Measurements from ENCODE around the gene SLC7A8. TPM values are rescaled to one million over a fixed set of nuclear protein-coding genes. Genes with fewer than 3 reads are reported as not detected.
"Not testable (repeated sequence)": the region's sequence is repeated elsewhere in the genome, so short reads cannot be mapped to it uniquely, and the experiment has no call there.

SLC7A8 gene
- 28.4 to 32.8 TPM (median 29.1 TPM) in 3 replicates for polyA plus RNA-seq
- polyA plus RNA-seq (2011; ENCODE audit: low read depth), result 5.9 TPM
- polyA plus RNA-seq (2011; cell fraction: cytosol; rRNA removed), result 15.2 and 18.2 TPM in 2 replicates
- 39.0 and 59.9 TPM in 2 replicates for polyA plus RNA-seq (2011; cell fraction: nucleus; rRNA removed)
- 17.7 and 37.9 TPM in 2 replicates for polyA plus RNA-seq (2012; ENCODE audit: low replicate concordance)
- 49.8 to 132 TPM (median 73.3 TPM) in 3 replicates for polyA minus RNA-seq
- 24.4 TPM for polyA minus RNA-seq (2011; cell fraction: cytosol; rRNA and poly(A)+ RNA removed)
- 45.4 and 70.3 TPM in 2 replicates for polyA minus RNA-seq (2011; cell fraction: nucleus; rRNA and poly(A)+ RNA removed)

DNA sequence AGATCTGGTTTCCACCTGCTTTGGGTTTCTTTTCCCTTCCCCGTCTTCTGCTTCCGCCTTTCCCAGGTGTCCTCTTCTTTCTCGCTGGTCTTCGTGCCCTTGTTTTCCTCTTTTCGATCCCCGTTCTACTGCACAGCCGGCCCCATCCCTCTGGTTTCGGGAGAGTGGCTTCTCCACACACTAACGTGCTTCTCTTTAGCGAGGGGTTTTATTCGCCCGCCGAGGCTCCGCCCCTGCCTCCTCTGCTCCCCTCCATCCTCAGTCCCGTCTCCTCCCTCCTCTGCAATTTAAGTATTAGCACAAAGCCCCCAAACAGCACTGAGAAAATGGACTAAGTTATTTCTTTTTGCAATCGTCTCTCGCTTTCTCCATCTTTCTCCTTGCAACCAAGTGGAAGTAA is at the start of gene SLC7A8:
Gene SLC7A8 (minus strand): TSS at position 182 of the 400 bp plus-strand sequence. CDS start 746 bp downstream, outside the sequence.
- H3K79me2 ChIP-seq (ENCODE audit: control insufficient read depth, insufficient read depth, low read length), result no peaks in the 10 kb centered on the region
- no peaks in the 10 kb centered on the region for H3K9me3 ChIP-seq (ENCODE audit: control insufficient read depth, low read depth, low read length)
- DNase-seq (ENCODE audit: low read depth, low spot score) (no peak), FAIRE-seq (no peak)
- no peaks in the 10 kb centered on the region for H4K20me1 ChIP-seq (ENCODE audit: control insufficient read depth, extremely low read depth, insufficient read depth, low read length)
- H3K9me1 ChIP-seq (ENCODE audit: control insufficient read depth, extremely low read depth, insufficient read depth, low read length), result no peaks in the 10 kb centered on the region
- peak within 1 kb of the TSS; percentile 81 for H2AFZ ChIP-seq (ENCODE audit: control insufficient read depth, low read length)
- H3K4me1 ChIP-seq (ENCODE audit: control insufficient read depth, extremely low read depth, insufficient read depth, low read length), result peaks cover 27% of the 10 kb centered on the region
- H3K4me3 ChIP-seq (ENCODE audit: control insufficient read depth in 2 of 3, extremely low read depth in 1 of 3, insufficient read depth in 2 of 3, low read depth in 1 of 3, low read length in 3 of 3), result peak within 1 kb of the TSS; percentile 49 to 89 (median 86)
- H3K27ac ChIP-seq (ENCODE audit: control insufficient read depth, insufficient read depth, low read length), result peak within 1 kb of the TSS; percentile 63
- peak within 1 kb of the TSS; percentile 75 for H3K9ac ChIP-seq (ENCODE audit: control insufficient read depth, extremely low read depth, insufficient read depth, low read length)
- dilution Hi-C loops (cut with MboI; ENCODE audit: extremely low pct_ligation_motif_present, low sequenced_read_pairs), result no loop called here
- no peaks in the 10 kb centered on the region for H3K27me3 ChIP-seq (ENCODE audit: control insufficient read depth, extremely low read depth, insufficient read depth, low read length)
- H3K4me2 ChIP-seq (ENCODE audit: control insufficient read depth, extremely low read depth, insufficient read depth, low read depth, low read length), result peak within 1 kb of the TSS; percentile 91
- H3K36me3 ChIP-seq (ENCODE audit: control insufficient read depth in 2 of 2, extremely low read depth in 1 of 2, insufficient read depth in 2 of 2, low read length in 2 of 2), result no peaks in the 10 kb centered on the region
- TF ChIP-seq, protein P1, sequence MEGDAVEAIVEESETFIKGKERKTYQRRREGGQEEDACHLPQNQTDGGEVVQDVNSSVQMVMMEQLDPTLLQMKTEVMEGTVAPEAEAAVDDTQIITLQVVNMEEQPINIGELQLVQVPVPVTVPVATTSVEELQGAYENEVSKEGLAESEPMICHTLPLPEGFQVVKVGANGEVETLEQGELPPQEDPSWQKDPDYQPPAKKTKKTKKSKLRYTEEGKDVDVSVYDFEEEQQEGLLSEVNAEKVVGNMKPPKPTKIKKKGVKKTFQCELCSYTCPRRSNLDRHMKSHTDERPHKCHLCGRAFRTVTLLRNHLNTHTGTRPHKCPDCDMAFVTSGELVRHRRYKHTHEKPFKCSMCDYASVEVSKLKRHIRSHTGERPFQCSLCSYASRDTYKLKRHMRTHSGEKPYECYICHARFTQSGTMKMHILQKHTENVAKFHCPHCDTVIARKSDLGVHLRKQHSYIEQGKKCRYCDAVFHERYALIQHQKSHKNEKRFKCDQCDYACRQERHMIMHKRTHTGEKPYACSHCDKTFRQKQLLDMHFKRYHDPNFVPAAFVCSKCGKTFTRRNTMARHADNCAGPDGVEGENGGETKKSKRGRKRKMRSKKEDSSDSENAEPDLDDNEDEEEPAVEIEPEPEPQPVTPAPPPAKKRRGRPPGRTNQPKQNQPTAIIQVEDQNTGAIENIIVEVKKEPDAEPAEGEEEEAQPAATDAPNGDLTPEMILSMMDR (optimal IDR thresholded peaks at IDR 0.05 in 1 of 3, IDR thresholded peaks at IDR 0.05 in 1 of 3, conservative IDR thresholded peaks at IDR 0.05 in 1 of 3; ENCODE audit: extremely low read depth in 1 of 3, insufficient read depth in 2 of 3, low read length in 3 of 3), result no peak
- TF ChIP-seq EZH2 (IDR thresholded peaks at IDR 0.05; ENCODE audit: low read length), result no peak

DNA sequence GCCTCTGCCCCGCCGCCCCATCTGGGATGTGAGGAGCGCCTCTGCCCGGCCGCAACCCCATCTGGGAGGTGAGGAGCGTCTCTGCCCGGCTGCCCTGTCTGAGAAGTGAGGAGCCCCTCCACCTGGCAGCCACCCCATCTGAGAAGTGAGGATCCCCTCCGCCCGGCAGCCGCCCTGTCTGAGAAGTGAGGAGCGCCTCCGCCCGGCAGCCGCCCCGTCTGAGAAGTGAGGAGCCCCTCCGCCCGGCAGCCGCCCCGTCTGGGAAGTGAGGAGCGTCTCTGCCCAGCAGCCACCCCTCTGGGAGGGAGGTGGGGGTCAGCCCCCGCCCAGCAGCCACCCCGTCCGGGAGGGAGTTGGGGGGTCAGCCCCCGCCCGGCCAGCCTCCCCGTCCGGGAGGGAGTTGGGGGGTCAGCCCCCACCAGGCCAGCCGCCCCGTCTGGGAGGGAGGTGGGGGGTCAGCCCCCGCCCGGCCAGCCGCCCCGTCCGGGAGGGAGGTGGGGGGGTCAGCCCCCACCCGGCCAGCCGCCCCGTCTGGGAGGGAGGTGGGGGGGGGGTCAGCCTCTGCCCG is 48.9 kb upstream of the SLC7A8 start:
- H3K36me3 ChIP-seq (ENCODE audit: control insufficient read depth in 2 of 2, extremely low read depth in 1 of 2, insufficient read depth in 2 of 2, low read length in 2 of 2); H3K79me2 ChIP-seq (ENCODE audit: control insufficient read depth, insufficient read depth, low read length); H3K27me3 ChIP-seq (ENCODE audit: control insufficient read depth, extremely low read depth, insufficient read depth, low read length); H2AFZ ChIP-seq (ENCODE audit: control insufficient read depth, low read length); H3K9me3 ChIP-seq (ENCODE audit: control insufficient read depth, low read depth, low read length); H3K4me2 ChIP-seq (ENCODE audit: control insufficient read depth, extremely low read depth, insufficient read depth, low read depth, low read length); H3K9ac ChIP-seq (ENCODE audit: control insufficient read depth, extremely low read depth, insufficient read depth, low read length); FAIRE-seq; dilution Hi-C loops (cut with MboI; ENCODE audit: extremely low pct_ligation_motif_present, low sequenced_read_pairs); H3K9me1 ChIP-seq (ENCODE audit: control insufficient read depth, extremely low read depth, insufficient read depth, low read length); H3K4me3 ChIP-seq (ENCODE audit: control insufficient read depth in 2 of 3, extremely low read depth in 1 of 3, insufficient read depth in 2 of 3, low read depth in 1 of 3, low read length in 3 of 3); DNase-seq (ENCODE audit: low read depth, low spot score); H3K27ac ChIP-seq (ENCODE audit: control insufficient read depth, insufficient read depth, low read length); H4K20me1 ChIP-seq (ENCODE audit: control insufficient read depth, extremely low read depth, insufficient read depth, low read length); H3K4me1 ChIP-seq (ENCODE audit: control insufficient read depth, extremely low read depth, insufficient read depth, low read length): not testable (repeated sequence)

Data from keratinocyte (primary cell).